Esophagus squamous epithelium (tissue), 5 donors: ENCODE results near the gene C16orf92. TPM values are rescaled to one million over a fixed set of nuclear protein-coding genes. Genes with fewer than 3 reads are reported as not detected.

Experiments
- DNase-seq: peaks from one replicate; lab custom pipeline; 2025; lab: John Stamatoyannopoulos, UW
- H3K27ac ChIP-seq, 4 donors: fragments of 200-600 bp; sonication (generic); one replicate each; pipeline ENCODE4 v1.5.1; 2016 to 2019; ENCODE audit warnings: mild to moderate bottlenecking in 1 of 4
- H3K27me3 ChIP-seq, 4 donors: fragments of 200-600 bp; sonication (generic); 1 replicate in 3 of 4; 2 replicates in 1 of 4; pipeline versions ENCODE4 v1.5.1 to v1.6.0; 2017 to 2021; ENCODE audit warnings: antibody characterized with exemption in 1 of 4
- H3K36me3 ChIP-seq, 3 donors: fragments of 200-600 bp; sonication (generic); one replicate each; pipeline ENCODE4 v1.5.1; 2016 to 2019
- H3K4me1 ChIP-seq, 3 donors: fragments of 200-600 bp; sonication (generic); one replicate each; pipeline ENCODE4 v1.5.1; 2017 to 2019
- H3K4me3 ChIP-seq, 4 donors: fragments of 200-600 bp; sonication (generic); 1 replicate in 3 of 4; 2 replicates in 1 of 4; pipeline ENCODE4 v1.5.1; 2016 to 2019; ENCODE audit warnings: mild to moderate bottlenecking in 2 of 4, moderate library complexity in 1 of 4
- H3K9me3 ChIP-seq, 3 donors: fragments of 200-600 bp; sonication (generic); one replicate each; pipeline ENCODE4 v1.5.1; 2016 to 2019
- CTCF ChIP-seq, 6 experiments: fragments of 450-650 bp in 4 of 6; fragments of 200-600 bp in 2 of 6; sonication (generic) in 2 of 6; IDR thresholded peaks; one replicate each; pipeline ENCODE4 v1.5.1; 2016 to 2019; ENCODE audit warnings: antibody characterized with exemption in 6 of 6, mild to moderate bottlenecking in 4 of 6, moderate library complexity in 4 of 6
- POLR2A ChIP-seq, 4 donors: fragments of 450-650 bp; IDR thresholded peaks; one replicate each; pipeline ENCODE4 v1.6.1; 2017; ENCODE audit warnings: antibody characterized with exemption in 4 of 4, mild to moderate bottlenecking in 4 of 4, moderate library complexity in 3 of 4
- WGBS, 2 donors: methylation state at CpG; one replicate each; pipeline ENCODE4 v1.1.5; 2018; 5-methylcytosine and 5-hydroxymethylcytosine counted together
- intact Hi-C: fragments of 100-400 bp; cut with DNase I; formaldehyde crosslinking; loops from one replicate; pipeline ENCODE4 v1.15.0; 2022
- total RNA-seq, 4 donors: library from RNA; depleted of rRNA; stranded (reverse); fragments of >200 nt; gene quantifications; one replicate each; pipeline ENCODE4 v1.1.0, GENCODE V29; 2016
- donor health status: DM: yes; HTN: yes; CAD: no.

C16orf92 gene
- total RNA-seq, 4 donors from 2014 or later: not detected

DNA sequence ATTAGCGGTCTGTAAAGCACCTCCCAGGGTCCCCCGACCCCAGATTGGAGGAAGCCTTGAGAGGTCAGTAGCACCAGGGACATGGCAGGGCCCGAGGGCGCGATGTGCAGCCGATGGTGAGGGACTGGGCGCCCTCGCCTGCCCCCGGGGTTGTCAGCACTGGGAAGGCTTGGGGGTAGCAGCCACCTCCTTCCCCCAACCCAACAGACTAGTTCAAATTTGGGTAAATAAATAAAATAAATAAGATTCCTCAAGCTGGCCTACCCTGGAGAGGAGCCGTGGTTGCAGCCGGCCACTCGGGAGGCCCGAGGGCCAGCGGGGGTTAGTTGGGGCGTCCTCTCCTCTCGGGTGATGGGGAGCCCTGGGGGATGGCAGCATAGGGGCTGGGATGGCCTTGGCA, 1.5 kb downstream of the C16orf92 start:
- Histone ChIP-seq H3K36me3 (no peaks in the 10 kb centered on the region), H3K27ac (no peak overlapping the region), H3K4me3 (no peak overlapping the region), H3K9me3 (no peaks in the 10 kb centered on the region), H3K27me3 (peaks cover 0 to 57% (median 0%) of the 10 kb centered on the region in 4 donors), H3K4me1 (peaks cover 0 to 15% (median 9%) of the 10 kb centered on the region in 3 donors)
- TF ChIP-seq POLR2A (IDR thresholded peaks at IDR 0.05) (no peak), CTCF (IDR thresholded peaks at IDR 0.05) (no peak)
- intact Hi-C loops: no loop called here
- WGBS, 2 donors: 60 to 67% methylated on average over 1 to 12 of the region's 16 CpGs
- no peak for DNase-seq

- intact Hi-C loops: loop anchor here (5.0 kb wide), 1 partner anchor 328 kb away; no protein-coding TSS in a partner anchor
- H3K27ac ChIP-seq: no peak overlapping the region
- H3K4me1 ChIP-seq: peaks cover 0 to 15% (median 9%) of the 10 kb centered on the region in 3 donors
- no peak for DNase-seq
- no peak overlapping the region for H3K4me3 ChIP-seq
- H3K27me3 ChIP-seq: peaks cover 0 to 64% (median 1%) of the 10 kb centered on the region in 4 donors
- H3K9me3 ChIP-seq: no peaks in the 10 kb centered on the region
- no peaks in the 10 kb centered on the region for H3K36me3 ChIP-seq
- TF ChIP-seq CTCF (IDR thresholded peaks at IDR 0.05) (no peak), POLR2A (IDR thresholded peaks at IDR 0.05) (no peak)
- WGBS, 2 donors: 41 to 43% methylated on average over 3 to 9 of the region's 20 CpGs
Observed at GRCh38 chr16:30025156-30025555, 2.2 kb downstream of the C16orf92 start.

- no peak overlapping the region for H3K4me3 ChIP-seq
- 45% methylated on average over 2 of the region's 7 CpGs; no CpG with 5 or more reads in 1 of the 2 donors for WGBS, 2 donors
- no peaks in the 10 kb centered on the region for H3K9me3 ChIP-seq
- peaks cover 0 to 68% (median 5%) of the 10 kb centered on the region in 4 donors for H3K27me3 ChIP-seq
- no peak for DNase-seq
- intact Hi-C loops: loop anchor here (5.0 kb wide), 1 partner anchor 328 kb away; no protein-coding TSS in a partner anchor
- TF ChIP-seq CTCF (IDR thresholded peaks at IDR 0.05) (no peak), POLR2A (IDR thresholded peaks at IDR 0.05) (no peak)
- H3K36me3 ChIP-seq: no peaks in the 10 kb centered on the region
- H3K4me1 ChIP-seq: peaks cover 2 to 14% (median 9%) of the 10 kb centered on the region in 3 donors
- H3K27ac ChIP-seq: no peak overlapping the region
Observed at GRCh38 chr16:30025574-30025973, 2.6 kb downstream of the C16orf92 start.

GRCh38 chr16:30026449-30026848, 3.5 kb downstream of the C16orf92 start:
- Histone ChIP-seq H3K36me3 (no peaks in the 10 kb centered on the region), H3K9me3 (no peaks in the 10 kb centered on the region), H3K27me3 (peaks cover 0 to 77% (median 9%) of the 10 kb centered on the region in 4 donors), H3K27ac (no peak overlapping the region), H3K4me3 (no peak overlapping the region), H3K4me1 (peaks cover 9 to 14% (median 10%) of the 10 kb centered on the region in 3 donors)
- intact Hi-C loops: loop anchor here (5.0 kb wide), 1 partner anchor 329 kb away; no protein-coding TSS in a partner anchor
- TF ChIP-seq CTCF (IDR thresholded peaks at IDR 0.05): no peak
- no peak for TF ChIP-seq POLR2A (IDR thresholded peaks at IDR 0.05)
- DNase-seq: no peak
- 64 to 80% methylated on average over 1 to 2 of the region's 18 CpGs for WGBS, 2 donors

DNA sequence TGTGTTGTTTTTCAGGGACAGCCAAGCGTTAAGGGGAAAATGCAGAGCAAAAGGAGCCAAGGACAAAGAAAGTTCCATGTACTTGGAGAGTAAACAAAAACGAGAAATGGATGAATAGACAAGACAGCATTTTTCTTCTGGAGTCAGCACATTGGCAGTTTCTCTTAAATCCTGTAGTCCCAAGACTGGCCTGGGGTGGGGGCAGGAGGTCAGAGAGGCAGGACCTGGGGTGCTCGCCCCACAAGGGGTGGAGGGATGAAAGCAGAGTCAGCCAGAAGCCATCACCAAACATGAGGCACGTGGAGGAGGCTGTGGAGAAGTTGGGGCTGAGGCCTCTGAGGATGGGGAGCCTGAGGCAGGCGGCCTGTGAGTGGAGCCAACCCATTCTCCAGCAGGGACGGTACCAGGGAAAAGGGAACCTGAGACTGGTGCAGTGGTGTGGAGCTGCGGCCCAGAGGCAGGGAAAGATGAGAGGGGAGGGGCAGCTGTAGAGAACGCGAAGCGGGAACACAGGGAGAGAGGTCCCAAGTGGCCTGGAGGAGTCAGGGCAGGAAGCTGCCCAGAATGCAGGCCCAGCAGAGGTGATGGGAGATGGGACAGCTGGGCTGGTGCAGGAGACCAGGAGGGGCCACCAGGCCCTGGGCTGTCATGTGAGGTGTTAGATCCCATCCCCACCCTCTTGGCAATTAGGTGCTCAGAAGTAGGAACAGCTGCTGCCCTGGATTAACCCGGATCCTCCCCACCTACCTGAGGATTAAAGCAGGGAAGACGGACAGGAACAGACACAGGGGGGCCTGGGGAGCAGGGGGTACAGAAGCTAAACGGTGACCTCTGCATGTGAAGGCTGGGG, 4.8 kb downstream of the C16orf92 start:
- Histone ChIP-seq H3K27ac (no peak overlapping the region), H3K4me3 (no peak overlapping the region), H3K4me1 (peaks cover 6 to 14% (median 11%) of the 10 kb centered on the region in 3 donors), H3K27me3 (peaks cover 0 to 90% (median 17%) of the 10 kb centered on the region in 4 donors), H3K9me3 (no peaks in the 10 kb centered on the region), H3K36me3 (no peaks in the 10 kb centered on the region)
- intact Hi-C loops: loop anchor here (5.0 kb wide), 1 partner anchor 331 kb away; no protein-coding TSS in a partner anchor
- DNase-seq: no peak
- 36 to 37% methylated on average over 12 to 13 of the region's 13 CpGs for WGBS, 2 donors
- no peak for TF ChIP-seq CTCF (IDR thresholded peaks at IDR 0.05)
- no peak for TF ChIP-seq POLR2A (IDR thresholded peaks at IDR 0.05)
